GM23338 (cell line): ENCODE measurements around the gene SYT7.

Experiments used
- CTCF ChIP-seq, 2 experiments: fragments of 200-600 bp in 1 of 2; sonication (generic) in 1 of 2; conservative IDR thresholded peaks; 2 replicates each; pipeline versions ENCODE4 v1.5.1 to v1.6.1; 2016 to 2017; ENCODE audit warnings: antibody characterized with exemption in 2 of 2, low read depth in 2 of 2, mild to moderate bottlenecking in 2 of 2, moderate library complexity in 1 of 2
- EZH2 ChIP-seq: fragments of 200-600 bp; sonication (generic); IDR thresholded peaks from one replicate; pipeline ENCODE4 v1.8.0; 2017; ENCODE audit warnings: antibody characterized with exemption, mild to moderate bottlenecking, low read depth; ENCODE audit not compliant: unreplicated experiment
- EZH2phosphoT487 ChIP-seq: fragments of 200-600 bp; sonication (generic); IDR thresholded peaks from one replicate; pipeline ENCODE4 v1.8.1; 2018; ENCODE audit warnings: antibody characterized with exemption; ENCODE audit not compliant: unreplicated experiment
- REST ChIP-seq: IDR thresholded peaks from one replicate; pipeline ENCODE4 v1.6.1; 2018; ENCODE audit warnings: antibody characterized with exemption; ENCODE audit not compliant: unreplicated experiment

GRCh38 chr11:61532134-61533038, 48.5 kb downstream of the SYT7 start:
- TF ChIP-seq EZH2phosphoT487 (no peak), EZH2 (no peak), CTCF (conservative IDR thresholded peaks at IDR 0.05; ENCODE audit: low read depth in 2 of 2) (peak; percentile 85 to 90), REST (no peak)
